ENCODE measurements around the gene RNF31.

RNF31 gene

GRCh38 chr14:24117179-24117578, 30.1 kb upstream of the RNF31 start:
- DNase-seq (ENCODE audit: low read depth): no peak
- TF ChIP-seq CTCF (IDR thresholded peaks at IDR 0.05; ENCODE audit: control insufficient read depth, insufficient read depth, low read depth, low read length, missing control alignments): no peak
- H3K4me3 ChIP-seq (ENCODE audit: control insufficient read depth, low read depth, low read length): no peak overlapping the region

- no peak for DNase-seq (ENCODE audit: low read depth)
- TF ChIP-seq CTCF (IDR thresholded peaks at IDR 0.05; ENCODE audit: control insufficient read depth, insufficient read depth, low read depth, low read length, missing control alignments): no peak
- H3K4me3 ChIP-seq (ENCODE audit: control insufficient read depth, low read depth, low read length): no peak overlapping the region
Measured at GRCh38 chr14:24119691-24120090, 27.6 kb upstream of the RNF31 start.

- DNase-seq (ENCODE audit: low read depth): no peak
- no peak for TF ChIP-seq CTCF (IDR thresholded peaks at IDR 0.05; ENCODE audit: control insufficient read depth, insufficient read depth, low read depth, low read length, missing control alignments)
- H3K4me3 ChIP-seq (ENCODE audit: control insufficient read depth, low read depth, low read length): no peak overlapping the region
Measured at GRCh38 chr14:24121210-24121609, 26.1 kb upstream of the RNF31 start.

GRCh38 chr14:24122416-24122815, 24.9 kb upstream of the RNF31 start:
- no peak for DNase-seq (ENCODE audit: low read depth)
- H3K4me3 ChIP-seq (ENCODE audit: control insufficient read depth, low read depth, low read length): no peak overlapping the region
- no peak for TF ChIP-seq CTCF (IDR thresholded peaks at IDR 0.05; ENCODE audit: control insufficient read depth, insufficient read depth, low read depth, low read length, missing control alignments)

- TF ChIP-seq CTCF (IDR thresholded peaks at IDR 0.05; ENCODE audit: control insufficient read depth, insufficient read depth, low read depth, low read length, missing control alignments): no peak
- DNase-seq (ENCODE audit: low read depth): no peak
- no peak overlapping the region for H3K4me3 ChIP-seq (ENCODE audit: control insufficient read depth, low read depth, low read length)
Measured at GRCh38 chr14:24122898-24123297, 24.4 kb upstream of the RNF31 start.

GRCh38 chr14:24123424-24124417, 23.6 kb upstream of the RNF31 start:
- H3K4me3 ChIP-seq (ENCODE audit: control insufficient read depth, low read depth, low read length): no peak overlapping the region
- no peak for TF ChIP-seq CTCF (IDR thresholded peaks at IDR 0.05; ENCODE audit: control insufficient read depth, insufficient read depth, low read depth, low read length, missing control alignments)
- no peak for DNase-seq (ENCODE audit: low read depth)

All from AG09309 (cell line).